Measurements from ENCODE around the gene HPCAL1. TPM values are rescaled to one million over a fixed set of nuclear protein-coding genes. Genes with fewer than 3 reads are reported as not detected.
A peak's percentile ranks its signal among the peaks of the same experiment; 100 is the strongest.

Gene HPCAL1
- total RNA-seq, 1 donor from 2014 or later, result 12.3 TPM

- peak overlapping the region; percentile 62 for H2AFZ ChIP-seq (ENCODE audit: low read depth, low read length)
- no peak for FAIRE-seq
Measured at GRCh38 chr2:10277293-10278028, 25.2 kb upstream of the HPCAL1 start.

GRCh38 chr2:10278029-10278762, 24.5 kb upstream of the HPCAL1 start:
- DNase-seq (ENCODE audit: low read depth) (peak; percentile 76), FAIRE-seq (no peak)
- H3K27me3 ChIP-seq (ENCODE audit: insufficient read depth, low read length), result no peaks in the 10 kb centered on the region
- Mint-ChIP-seq H3K27ac (ENCODE audit: unreplicated experiment) (no peak overlapping the region), H3K9me3 (ENCODE audit: unreplicated experiment) (peaks cover 2% of the 10 kb centered on the region), H3K4me1 (ENCODE audit: low read depth, unreplicated experiment) (peaks cover 17% of the 10 kb centered on the region), H3K4me3 (ENCODE audit: unreplicated experiment) (no peak overlapping the region), H3K36me3 (ENCODE audit: low read depth, unreplicated experiment) (no peaks in the 10 kb centered on the region), H3K27me3 (ENCODE audit: low read depth, unreplicated experiment) (peaks cover 20% of the 10 kb centered on the region)
- H3K9me3 ChIP-seq (ENCODE audit: insufficient read depth, low read depth, low read length), result no peaks in the 10 kb centered on the region
- no peaks in the 10 kb centered on the region for H3K36me3 ChIP-seq (ENCODE audit: insufficient read depth, low read length)
- no peak overlapping the region for H3K9ac ChIP-seq (ENCODE audit: low read length)
- no peak for TF ChIP-seq CTCF (IDR thresholded peaks at IDR 0.05; ENCODE audit: insufficient read depth, low read depth, low read length)
- TF ChIP-seq EZH2 (IDR thresholded peaks at IDR 0.05; ENCODE audit: insufficient read depth, low read length), result no peak
- peak overlapping the region; percentile 43 for H3K4me2 ChIP-seq (ENCODE audit: low read length)
- H3K79me2 ChIP-seq (ENCODE audit: insufficient read depth, low read length), result no peaks in the 10 kb centered on the region
- H2AFZ ChIP-seq (ENCODE audit: low read depth, low read length), result peak overlapping the region; percentile 62
- no peak overlapping the region for H3K4me3 ChIP-seq (ENCODE audit: insufficient read depth, low read depth, low read length)
- H3K4me1 ChIP-seq (ENCODE audit: insufficient read depth, low read length), result peaks cover 23% of the 10 kb centered on the region
- H3K27ac ChIP-seq (ENCODE audit: low read depth, low read length), result peak overlapping the region; percentile 37
- no peaks in the 10 kb centered on the region for H4K20me1 ChIP-seq (ENCODE audit: insufficient read depth, low read length)

More at GRCh38 chr2:10277293-10278028, 25.2 kb upstream of the HPCAL1 start:
- no peak for TF ChIP-seq EZH2 (IDR thresholded peaks at IDR 0.05; ENCODE audit: insufficient read depth, low read length)
- TF ChIP-seq CTCF (IDR thresholded peaks at IDR 0.05; ENCODE audit: insufficient read depth, low read depth, low read length), result no peak
- H3K4me3 Mint-ChIP-seq (ENCODE audit: unreplicated experiment), result no peak overlapping the region
- Histone ChIP-seq H3K4me3 (ENCODE audit: insufficient read depth, low read depth, low read length) (no peak overlapping the region), H3K4me1 (ENCODE audit: insufficient read depth, low read length) (peaks cover 16% of the 10 kb centered on the region), H3K79me2 (ENCODE audit: insufficient read depth, low read length) (no peaks in the 10 kb centered on the region), H3K27me3 (ENCODE audit: insufficient read depth, low read length) (no peaks in the 10 kb centered on the region), H3K9me3 (ENCODE audit: insufficient read depth, low read depth, low read length) (no peaks in the 10 kb centered on the region), H4K20me1 (ENCODE audit: insufficient read depth, low read length) (no peaks in the 10 kb centered on the region), H3K9ac (ENCODE audit: low read length) (no peak overlapping the region), H3K27ac (ENCODE audit: low read depth, low read length) (peak overlapping the region; percentile 37), H3K36me3 (ENCODE audit: insufficient read depth, low read length) (no peaks in the 10 kb centered on the region), H3K4me2 (ENCODE audit: low read length) (peak overlapping the region; percentile 43)
- H3K4me1 Mint-ChIP-seq (ENCODE audit: low read depth, unreplicated experiment), result peaks cover 13% of the 10 kb centered on the region
- DNase-seq (ENCODE audit: low read depth), result no peak
- H3K27ac Mint-ChIP-seq (ENCODE audit: unreplicated experiment), result no peak overlapping the region
- peaks cover 2% of the 10 kb centered on the region for H3K9me3 Mint-ChIP-seq (ENCODE audit: unreplicated experiment)
- H3K27me3 Mint-ChIP-seq (ENCODE audit: low read depth, unreplicated experiment), result peaks cover 20% of the 10 kb centered on the region
- no peaks in the 10 kb centered on the region for H3K36me3 Mint-ChIP-seq (ENCODE audit: low read depth, unreplicated experiment)
